PC-9 (cell line): Measurements from ENCODE around the gene EPB41.

Experiments used
- EZH2 ChIP-seq: fragments of 200-600 bp; sonication (generic); IDR thresholded peaks from 2 replicates; pipeline ENCODE4 v1.8.0; 2017; ENCODE audit warnings: antibody characterized with exemption, low read depth
- TF ChIP-seq, protein P1 (sequence below): fragments of 200-600 bp; sonication (generic); conservative IDR thresholded peaks from 2 replicates; pipeline ENCODE4 v1.6.1; 2017; ENCODE audit warnings: mixed run types, antibody characterized with exemption, mild to moderate bottlenecking, moderate library complexity

DNA sequence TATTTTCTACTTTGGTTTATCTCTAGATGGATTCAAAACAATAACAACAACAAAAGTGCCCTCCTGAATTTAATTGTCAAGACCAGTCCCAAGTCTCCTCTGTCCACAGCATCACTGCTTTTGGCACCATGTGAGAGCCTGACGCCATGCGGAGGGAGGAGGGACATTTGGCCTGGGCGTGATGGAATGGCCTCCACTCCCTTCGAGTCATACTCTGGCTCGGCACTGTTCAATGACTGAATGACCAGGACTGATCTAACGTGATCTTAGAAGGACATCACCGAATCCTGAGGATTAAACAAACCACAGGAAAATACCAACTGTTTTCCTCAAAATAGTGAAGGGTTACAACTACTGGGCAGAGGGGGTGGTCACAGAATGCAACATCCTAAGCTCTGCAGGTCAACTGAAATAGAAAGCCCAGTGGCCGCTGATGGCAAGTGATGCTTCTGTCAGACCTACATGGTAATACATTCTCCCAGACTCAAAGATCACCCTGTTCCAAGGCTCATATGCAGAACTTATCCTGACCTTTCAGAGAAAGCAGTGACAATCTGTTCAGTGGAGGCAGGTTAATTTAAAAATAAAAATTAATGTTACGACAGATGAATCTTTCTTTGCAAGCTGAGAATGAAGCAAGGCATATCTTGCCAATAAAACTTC lies 248.2 kb downstream of the EPB41 start:
- TF ChIP-seq, protein P1, sequence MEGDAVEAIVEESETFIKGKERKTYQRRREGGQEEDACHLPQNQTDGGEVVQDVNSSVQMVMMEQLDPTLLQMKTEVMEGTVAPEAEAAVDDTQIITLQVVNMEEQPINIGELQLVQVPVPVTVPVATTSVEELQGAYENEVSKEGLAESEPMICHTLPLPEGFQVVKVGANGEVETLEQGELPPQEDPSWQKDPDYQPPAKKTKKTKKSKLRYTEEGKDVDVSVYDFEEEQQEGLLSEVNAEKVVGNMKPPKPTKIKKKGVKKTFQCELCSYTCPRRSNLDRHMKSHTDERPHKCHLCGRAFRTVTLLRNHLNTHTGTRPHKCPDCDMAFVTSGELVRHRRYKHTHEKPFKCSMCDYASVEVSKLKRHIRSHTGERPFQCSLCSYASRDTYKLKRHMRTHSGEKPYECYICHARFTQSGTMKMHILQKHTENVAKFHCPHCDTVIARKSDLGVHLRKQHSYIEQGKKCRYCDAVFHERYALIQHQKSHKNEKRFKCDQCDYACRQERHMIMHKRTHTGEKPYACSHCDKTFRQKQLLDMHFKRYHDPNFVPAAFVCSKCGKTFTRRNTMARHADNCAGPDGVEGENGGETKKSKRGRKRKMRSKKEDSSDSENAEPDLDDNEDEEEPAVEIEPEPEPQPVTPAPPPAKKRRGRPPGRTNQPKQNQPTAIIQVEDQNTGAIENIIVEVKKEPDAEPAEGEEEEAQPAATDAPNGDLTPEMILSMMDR, result no peak
- no peak for TF ChIP-seq EZH2
